GM23338 (cell line): Measurements from ENCODE around the gene AFAP1L2. TPM values are rescaled to one million over a fixed set of nuclear protein-coding genes. Genes with fewer than 3 reads are reported as not detected.

Experiments used
- ATAC-seq: fragments of 200-7000 bp; cut with Tn5 transposase; 3 replicates; pipeline ENCODE4 v1.9.1; 2020
- DNase-seq: peaks from one replicate; pipeline ENCODE4 v3.0.0-alpha.2; 2015; ENCODE audit warnings: low spot score
- H2AFZ ChIP-seq: fragments of 200-600 bp; sonication (generic); 2 replicates; pipeline ENCODE4 v1.8.0; 2016; ENCODE audit warnings: antibody characterized with exemption, mild to moderate bottlenecking, moderate library complexity
- H3F3A ChIP-seq: fragments of 200-600 bp; sonication (generic); replicated peaks from 2 replicates; pipeline ENCODE4 v1.8.0; 2017; ENCODE audit warnings: antibody characterized with exemption, mixed run types, low read depth
- H3K27ac ChIP-seq: fragments of 200-600 bp; sonication (generic); 2 replicates; pipeline ENCODE4 v1.6.1; 2016; ENCODE audit warnings: low read depth
- H3K27me3 ChIP-seq: fragments of 200-600 bp; sonication (generic); 2 replicates; pipeline ENCODE4 v1.8.0; 2016; ENCODE audit warnings: mild to moderate bottlenecking, mixed run types, moderate library complexity; ENCODE audit not compliant: insufficient read depth
- H3K36me3 ChIP-seq: fragments of 200-600 bp; sonication (generic); 2 replicates; pipeline ENCODE4 v1.8.0; 2016; ENCODE audit warnings: mild to moderate bottlenecking; ENCODE audit not compliant: insufficient read depth
- H3K4me1 ChIP-seq: fragments of 200-600 bp; sonication (generic); 2 replicates; pipeline ENCODE4 v1.8.0; 2016; ENCODE audit warnings: mild to moderate bottlenecking, moderate library complexity; ENCODE audit not compliant: insufficient read depth
- H3K4me2 ChIP-seq: fragments of 200-600 bp; sonication (generic); 2 replicates; pipeline ENCODE4 v1.7.1; 2017; ENCODE audit warnings: mixed run types
- H3K4me3 ChIP-seq: fragments of 200-600 bp; sonication (generic); 2 replicates; pipeline ENCODE4 v1.6.1; 2016; ENCODE audit warnings: mixed run types
- H3K79me2 ChIP-seq: fragments of 200-600 bp; sonication (generic); replicated peaks from 2 replicates; pipeline ENCODE4 v1.8.0; 2017; ENCODE audit warnings: mild to moderate bottlenecking; ENCODE audit not compliant: insufficient read depth
- H3K9me2 ChIP-seq: fragments of 200-600 bp; sonication (generic); 2 replicates; pipeline ENCODE4 v1.8.0; 2017; ENCODE audit not compliant: insufficient read depth
- H4K20me1 ChIP-seq: fragments of 200-600 bp; sonication (generic); replicated peaks from 2 replicates; pipeline ENCODE4 v1.8.0; 2017; ENCODE audit warnings: mild to moderate bottlenecking; ENCODE audit not compliant: insufficient read depth
- H3K27ac Mint-ChIP-seq: 2 replicates; pipeline ENCODE4 v1.8.0; 2020; ENCODE audit warnings: inconsistent platforms, mild to moderate bottlenecking, moderate library complexity, mixed read lengths
- H3K27me3 Mint-ChIP-seq: 3 replicates; pipeline ENCODE4 v1.8.0; 2022; ENCODE audit warnings: low read depth, mild to moderate bottlenecking, moderate library complexity, mixed read lengths, inconsistent platforms; ENCODE audit not compliant: insufficient read depth, poor library complexity
- H3K36me3 Mint-ChIP-seq: 3 replicates; pipeline ENCODE4 v1.8.0; 2021; ENCODE audit warnings: low read depth, mild to moderate bottlenecking, inconsistent platforms, moderate library complexity, mixed read lengths
- H3K4me1 Mint-ChIP-seq: 3 replicates; pipeline ENCODE4 v1.8.0; 2020; ENCODE audit warnings: mild to moderate bottlenecking, inconsistent platforms, mixed read lengths
- H3K4me3 Mint-ChIP-seq: 3 replicates; pipeline ENCODE4 v1.8.0; 2021; ENCODE audit warnings: moderate library complexity, mild to moderate bottlenecking, inconsistent platforms, mixed read lengths
- H3K9me3 Mint-ChIP-seq: 3 replicates; pipeline ENCODE4 v1.8.0; 2020; ENCODE audit warnings: moderate library complexity, mild to moderate bottlenecking, inconsistent platforms, mixed read lengths
- CREB1 ChIP-seq: fragments of 250-450 bp; sonication (Bioruptor Pico); IDR thresholded peaks from 2 replicates; pipeline ENCODE4 v1.5.0; 2020; ENCODE audit warnings: low read depth, mild to moderate bottlenecking, moderate library complexity
- EZH2 ChIP-seq: fragments of 200-600 bp; sonication (generic); IDR thresholded peaks from one replicate; pipeline ENCODE4 v1.8.0; 2017; ENCODE audit warnings: antibody characterized with exemption, mild to moderate bottlenecking, low read depth; ENCODE audit not compliant: unreplicated experiment
- EZH2phosphoT487 ChIP-seq: fragments of 200-600 bp; sonication (generic); IDR thresholded peaks from one replicate; pipeline ENCODE4 v1.8.1; 2018; ENCODE audit warnings: antibody characterized with exemption; ENCODE audit not compliant: unreplicated experiment
- POLR2AphosphoS5 ChIP-seq: IDR thresholded peaks from 2 replicates; pipeline ENCODE4 v1.6.1; 2016; ENCODE audit warnings: antibody characterized with exemption, low read depth
- polyA plus RNA-seq: library from polyadenylated mRNA; unstranded; fragments of >200 nt; fragmentation: Nextera tagmentation; extraction: Ambion mirVana; gene quantifications from 2 replicates; pipeline ENCODE4 v1.2.1, GENCODE V29; 2016
- total RNA-seq: library from RNA; depleted of rRNA; stranded (reverse); fragments of >200 nt; shearing (Covaris generic); gene quantifications from 2 replicates; pipeline ENCODE4 v1.2.3, GENCODE V29; 2014
- TF ChIP-seq, protein P1 (sequence below): fragments of 250-450 bp; sonication (Bioruptor Pico); IDR thresholded peaks from 2 replicates; pipeline ENCODE4 v1.5.0; 2020; ENCODE audit warnings: mild to moderate bottlenecking, moderate library complexity
- TF ChIP-seq, protein P2 (sequence below), 2 experiments: fragments of 200-600 bp in 1 of 2; sonication (generic) in 1 of 2; conservative IDR thresholded peaks; 2 replicates each; pipeline versions ENCODE4 v1.5.1 to v1.6.1; 2016 to 2017; ENCODE audit warnings: antibody characterized with exemption in 2 of 2, low read depth in 2 of 2, mild to moderate bottlenecking in 2 of 2, moderate library complexity in 1 of 2

The AFAP1L2 gene
- total and polyA plus RNA-seq, 2 experiments from 2014 or later = 2.3 to 6.5 TPM

DNA sequence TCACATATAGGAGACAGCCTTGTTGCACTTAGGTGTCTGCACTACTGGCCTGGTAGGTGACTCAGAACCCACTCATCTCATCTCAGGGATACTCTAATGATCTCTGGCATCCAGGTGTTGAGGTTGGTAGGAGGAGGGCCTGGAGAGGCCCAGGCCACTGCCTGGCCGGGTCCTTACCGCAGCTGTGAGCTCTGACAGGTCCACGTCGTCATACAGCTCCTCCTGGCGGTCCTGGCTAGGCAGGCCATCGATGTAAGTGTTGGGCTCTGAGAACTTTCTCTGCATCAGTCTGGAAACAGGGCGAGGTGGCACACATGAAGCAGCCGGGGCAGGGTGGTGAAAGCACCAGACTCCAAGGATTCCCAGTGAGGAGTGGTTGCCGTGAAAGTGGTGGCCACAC, 103.1 kb downstream of the AFAP1L2 start:
- Mint-ChIP-seq H3K36me3 (peaks cover 21% of the 10 kb centered on the region), H3K4me1 (peaks cover 6% of the 10 kb centered on the region), H3K4me3 (no peak overlapping the region), H3K9me3 (peaks cover 4% of the 10 kb centered on the region; the same call in 1 of the 3 replicates), H3K27ac (no peak overlapping the region), H3K27me3 (peaks cover 13% of the 10 kb centered on the region)
- no peaks in the 10 kb centered on the region for H3K4me1 ChIP-seq
- H3F3A ChIP-seq = no peaks in the 10 kb centered on the region
- no peak overlapping the region for H2AFZ ChIP-seq
- TF ChIP-seq POLR2AphosphoS5 (no peak), CREB1 (CRISPR knock-in tag) (no peak), EZH2 (no peak), EZH2phosphoT487 (no peak)
- TF ChIP-seq, protein P1, sequence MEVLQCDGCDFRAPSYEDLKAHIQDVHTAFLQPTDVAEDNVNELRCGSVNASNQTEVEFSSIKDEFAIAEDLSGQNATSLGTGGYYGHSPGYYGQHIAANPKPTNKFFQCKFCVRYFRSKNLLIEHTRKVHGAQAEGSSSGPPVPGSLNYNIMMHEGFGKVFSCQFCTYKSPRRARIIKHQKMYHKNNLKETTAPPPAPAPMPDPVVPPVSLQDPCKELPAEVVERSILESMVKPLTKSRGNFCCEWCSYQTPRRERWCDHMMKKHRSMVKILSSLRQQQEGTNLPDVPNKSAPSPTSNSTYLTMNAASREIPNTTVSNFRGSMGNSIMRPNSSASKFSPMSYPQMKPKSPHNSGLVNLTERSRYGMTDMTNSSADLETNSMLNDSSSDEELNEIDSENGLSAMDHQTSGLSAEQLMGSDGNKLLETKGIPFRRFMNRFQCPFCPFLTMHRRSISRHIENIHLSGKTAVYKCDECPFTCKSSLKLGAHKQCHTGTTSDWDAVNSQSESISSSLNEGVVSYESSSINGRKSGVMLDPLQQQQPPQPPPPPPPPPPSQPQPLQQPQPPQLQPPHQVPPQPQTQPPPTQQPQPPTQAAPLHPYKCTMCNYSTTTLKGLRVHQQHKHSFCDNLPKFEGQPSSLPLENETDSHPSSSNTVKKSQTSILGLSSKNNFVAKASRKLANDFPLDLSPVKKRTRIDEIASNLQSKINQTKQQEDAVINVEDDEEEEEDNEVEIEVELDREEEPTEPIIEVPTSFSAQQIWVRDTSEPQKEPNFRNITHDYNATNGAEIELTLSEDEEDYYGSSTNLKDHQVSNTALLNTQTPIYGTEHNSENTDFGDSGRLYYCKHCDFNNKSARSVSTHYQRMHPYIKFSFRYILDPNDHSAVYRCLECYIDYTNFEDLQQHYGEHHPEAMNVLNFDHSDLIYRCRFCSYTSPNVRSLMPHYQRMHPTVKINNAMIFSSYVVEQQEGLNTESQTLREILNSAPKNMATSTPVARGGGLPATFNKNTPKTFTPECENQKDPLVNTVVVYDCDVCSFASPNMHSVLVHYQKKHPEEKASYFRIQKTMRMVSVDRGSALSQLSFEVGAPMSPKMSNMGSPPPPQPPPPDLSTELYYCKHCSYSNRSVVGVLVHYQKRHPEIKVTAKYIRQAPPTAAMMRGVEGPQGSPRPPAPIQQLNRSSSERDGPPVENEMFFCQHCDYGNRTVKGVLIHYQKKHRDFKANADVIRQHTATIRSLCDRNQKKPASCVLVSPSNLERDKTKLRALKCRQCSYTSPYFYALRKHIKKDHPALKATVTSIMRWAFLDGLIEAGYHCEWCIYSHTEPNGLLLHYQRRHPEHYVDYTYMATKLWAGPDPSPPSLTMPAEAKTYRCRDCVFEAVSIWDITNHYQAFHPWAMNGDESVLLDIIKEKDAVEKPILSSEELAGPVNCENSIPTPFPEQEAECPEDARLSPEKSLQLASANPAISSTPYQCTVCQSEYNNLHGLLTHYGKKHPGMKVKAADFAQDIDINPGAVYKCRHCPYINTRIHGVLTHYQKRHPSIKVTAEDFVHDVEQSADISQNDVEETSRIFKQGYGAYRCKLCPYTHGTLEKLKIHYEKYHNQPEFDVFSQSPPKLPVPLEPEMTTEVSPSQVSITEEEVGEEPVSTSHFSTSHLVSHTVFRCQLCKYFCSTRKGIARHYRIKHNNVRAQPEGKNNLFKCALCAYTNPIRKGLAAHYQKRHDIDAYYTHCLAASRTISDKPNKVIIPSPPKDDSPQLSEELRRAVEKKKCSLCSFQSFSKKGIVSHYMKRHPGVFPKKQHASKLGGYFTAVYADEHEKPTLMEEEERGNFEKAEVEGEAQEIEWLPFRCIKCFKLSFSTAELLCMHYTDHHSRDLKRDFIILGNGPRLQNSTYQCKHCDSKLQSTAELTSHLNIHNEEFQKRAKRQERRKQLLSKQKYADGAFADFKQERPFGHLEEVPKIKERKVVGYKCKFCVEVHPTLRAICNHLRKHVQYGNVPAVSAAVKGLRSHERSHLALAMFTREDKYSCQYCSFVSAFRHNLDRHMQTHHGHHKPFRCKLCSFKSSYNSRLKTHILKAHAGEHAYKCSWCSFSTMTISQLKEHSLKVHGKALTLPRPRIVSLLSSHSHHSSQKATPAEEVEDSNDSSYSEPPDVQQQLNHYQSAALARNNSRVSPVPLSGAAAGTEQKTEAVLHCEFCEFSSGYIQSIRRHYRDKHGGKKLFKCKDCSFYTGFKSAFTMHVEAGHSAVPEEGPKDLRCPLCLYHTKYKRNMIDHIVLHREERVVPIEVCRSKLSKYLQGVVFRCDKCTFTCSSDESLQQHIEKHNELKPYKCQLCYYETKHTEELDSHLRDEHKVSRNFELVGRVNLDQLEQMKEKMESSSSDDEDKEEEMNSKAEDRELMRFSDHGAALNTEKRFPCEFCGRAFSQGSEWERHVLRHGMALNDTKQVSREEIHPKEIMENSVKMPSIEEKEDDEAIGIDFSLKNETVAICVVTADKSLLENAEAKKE (CRISPR knock-in tag) = no peak
- TF ChIP-seq, protein P2, sequence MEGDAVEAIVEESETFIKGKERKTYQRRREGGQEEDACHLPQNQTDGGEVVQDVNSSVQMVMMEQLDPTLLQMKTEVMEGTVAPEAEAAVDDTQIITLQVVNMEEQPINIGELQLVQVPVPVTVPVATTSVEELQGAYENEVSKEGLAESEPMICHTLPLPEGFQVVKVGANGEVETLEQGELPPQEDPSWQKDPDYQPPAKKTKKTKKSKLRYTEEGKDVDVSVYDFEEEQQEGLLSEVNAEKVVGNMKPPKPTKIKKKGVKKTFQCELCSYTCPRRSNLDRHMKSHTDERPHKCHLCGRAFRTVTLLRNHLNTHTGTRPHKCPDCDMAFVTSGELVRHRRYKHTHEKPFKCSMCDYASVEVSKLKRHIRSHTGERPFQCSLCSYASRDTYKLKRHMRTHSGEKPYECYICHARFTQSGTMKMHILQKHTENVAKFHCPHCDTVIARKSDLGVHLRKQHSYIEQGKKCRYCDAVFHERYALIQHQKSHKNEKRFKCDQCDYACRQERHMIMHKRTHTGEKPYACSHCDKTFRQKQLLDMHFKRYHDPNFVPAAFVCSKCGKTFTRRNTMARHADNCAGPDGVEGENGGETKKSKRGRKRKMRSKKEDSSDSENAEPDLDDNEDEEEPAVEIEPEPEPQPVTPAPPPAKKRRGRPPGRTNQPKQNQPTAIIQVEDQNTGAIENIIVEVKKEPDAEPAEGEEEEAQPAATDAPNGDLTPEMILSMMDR (conservative IDR thresholded peaks at IDR 0.05; ENCODE audit: low read depth in 2 of 2) = peak in 1 of 2 experiments; percentile 44; a peak in 2 of 4 replicates
- no peaks in the 10 kb centered on the region for H3K27me3 ChIP-seq
- H3K9me2 ChIP-seq = no peaks in the 10 kb centered on the region
- no peaks in the 10 kb centered on the region for H3K79me2 ChIP-seq
- no peak for ATAC-seq
- H4K20me1 ChIP-seq = no peaks in the 10 kb centered on the region
- no peak overlapping the region for H3K27ac ChIP-seq
- H3K4me3 ChIP-seq = no peak overlapping the region
- no peaks in the 10 kb centered on the region; the same call in 1 of the 2 replicates for H3K36me3 ChIP-seq
- no peak overlapping the region for H3K4me2 ChIP-seq
- no peak for DNase-seq
